PFSK-1 (cell line): ENCODE measurements around the gene LDB3.

Source experiments
- FOXP2 ChIP-seq: optimal IDR thresholded peaks from 2 replicates; pipeline ENCODE3; 2011; ENCODE audit warnings: borderline replicate concordance, control low read depth, inconsistent platforms; ENCODE audit not compliant: insufficient read depth; ENCODE audit errors: extremely low read length, extremely low read depth
- POLR2AphosphoS5 ChIP-seq: IDR thresholded peaks from 2 replicates; pipeline ENCODE4 v1.6.1; 2012; ENCODE audit warnings: low read depth, mild to moderate bottlenecking, control low read depth, low read length, moderate library complexity
- SIN3A ChIP-seq: IDR thresholded peaks from 2 replicates; pipeline ENCODE4 v1.6.1; 2012; ENCODE audit warnings: mild to moderate bottlenecking, low read length, moderate library complexity, borderline replicate concordance; ENCODE audit not compliant: insufficient read depth
- TAF1 ChIP-seq: IDR thresholded peaks from 2 replicates; pipeline ENCODE4 v1.6.1; 2012; ENCODE audit warnings: low read length, control low read depth, borderline replicate concordance; ENCODE audit not compliant: insufficient read depth
- TF ChIP-seq, protein P1 (sequence below), 2 experiments: IDR thresholded peaks; 2 replicates each; pipeline versions ENCODE4 v1.6.1 to v1.8.0; 2011 to 2012; ENCODE audit warnings: low read depth in 2 of 2, low read length in 2 of 2, control low read depth in 1 of 2, inconsistent platforms in 1 of 2, mild to moderate bottlenecking in 1 of 2, moderate library complexity in 1 of 2; ENCODE audit not compliant: insufficient read depth in 1 of 2

The LDB3 gene

GRCh38 chr10:86770412-86770960, 102.2 kb downstream of the LDB3 start:
- TF ChIP-seq FOXP2 (no peak), TAF1 (no peak), POLR2AphosphoS5 (no peak), SIN3A (no peak)
- TF ChIP-seq, protein P1, sequence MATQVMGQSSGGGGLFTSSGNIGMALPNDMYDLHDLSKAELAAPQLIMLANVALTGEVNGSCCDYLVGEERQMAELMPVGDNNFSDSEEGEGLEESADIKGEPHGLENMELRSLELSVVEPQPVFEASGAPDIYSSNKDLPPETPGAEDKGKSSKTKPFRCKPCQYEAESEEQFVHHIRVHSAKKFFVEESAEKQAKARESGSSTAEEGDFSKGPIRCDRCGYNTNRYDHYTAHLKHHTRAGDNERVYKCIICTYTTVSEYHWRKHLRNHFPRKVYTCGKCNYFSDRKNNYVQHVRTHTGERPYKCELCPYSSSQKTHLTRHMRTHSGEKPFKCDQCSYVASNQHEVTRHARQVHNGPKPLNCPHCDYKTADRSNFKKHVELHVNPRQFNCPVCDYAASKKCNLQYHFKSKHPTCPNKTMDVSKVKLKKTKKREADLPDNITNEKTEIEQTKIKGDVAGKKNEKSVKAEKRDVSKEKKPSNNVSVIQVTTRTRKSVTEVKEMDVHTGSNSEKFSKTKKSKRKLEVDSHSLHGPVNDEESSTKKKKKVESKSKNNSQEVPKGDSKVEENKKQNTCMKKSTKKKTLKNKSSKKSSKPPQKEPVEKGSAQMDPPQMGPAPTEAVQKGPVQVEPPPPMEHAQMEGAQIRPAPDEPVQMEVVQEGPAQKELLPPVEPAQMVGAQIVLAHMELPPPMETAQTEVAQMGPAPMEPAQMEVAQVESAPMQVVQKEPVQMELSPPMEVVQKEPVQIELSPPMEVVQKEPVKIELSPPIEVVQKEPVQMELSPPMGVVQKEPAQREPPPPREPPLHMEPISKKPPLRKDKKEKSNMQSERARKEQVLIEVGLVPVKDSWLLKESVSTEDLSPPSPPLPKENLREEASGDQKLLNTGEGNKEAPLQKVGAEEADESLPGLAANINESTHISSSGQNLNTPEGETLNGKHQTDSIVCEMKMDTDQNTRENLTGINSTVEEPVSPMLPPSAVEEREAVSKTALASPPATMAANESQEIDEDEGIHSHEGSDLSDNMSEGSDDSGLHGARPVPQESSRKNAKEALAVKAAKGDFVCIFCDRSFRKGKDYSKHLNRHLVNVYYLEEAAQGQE (IDR thresholded peaks at IDR 0.05; ENCODE audit: insufficient read depth in 1 of 2, low read depth in 2 of 2, low read length in 2 of 2): no peak

- TF ChIP-seq, protein P1 (IDR thresholded peaks at IDR 0.05; ENCODE audit: insufficient read depth in 1 of 2, low read depth in 2 of 2, low read length in 2 of 2): no peak
- TF ChIP-seq FOXP2 (no peak), SIN3A (no peak), POLR2AphosphoS5 (no peak), TAF1 (no peak)
These were observed 105.2 kb downstream of the LDB3 start for GRCh38 chr10:86773498-86773897.

DNA sequence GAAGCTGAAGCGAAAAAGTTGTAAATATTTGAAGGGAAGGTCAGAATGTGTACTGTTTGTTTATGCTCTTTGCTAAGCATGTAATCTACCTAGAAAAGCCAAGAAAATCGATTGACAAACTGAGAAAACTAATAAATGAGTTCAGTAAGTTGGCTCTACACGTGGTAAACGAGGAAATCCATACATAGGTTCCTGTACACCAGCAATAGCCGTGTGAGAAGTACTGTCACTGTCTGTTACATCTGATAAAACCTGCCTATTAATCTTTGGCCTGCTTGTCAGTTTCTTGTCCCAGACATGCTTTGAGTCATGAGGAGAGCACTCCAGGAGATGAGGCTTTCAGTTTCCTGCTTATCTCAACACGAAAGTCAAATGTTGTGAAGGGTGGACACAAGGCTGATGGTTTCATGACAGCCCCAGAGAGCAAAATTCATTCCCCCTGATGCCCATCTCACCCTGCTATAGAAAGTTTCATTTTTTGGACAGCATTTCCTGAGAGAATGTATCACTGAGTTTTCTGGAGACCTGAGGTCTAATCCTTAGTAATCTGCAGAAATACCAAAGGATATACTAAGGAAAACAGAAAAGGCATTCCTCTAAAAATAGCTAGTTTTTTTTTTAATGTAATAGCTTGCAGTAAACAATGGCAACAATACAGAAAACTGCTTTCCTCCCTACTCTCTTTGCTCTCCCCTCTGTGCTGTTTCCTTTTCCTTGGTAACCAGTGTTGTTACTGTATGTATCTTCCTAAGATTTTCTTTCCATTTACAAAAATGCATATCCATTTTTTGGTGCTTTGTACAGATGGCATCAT, 107.0 kb downstream of the LDB3 start:
- TF ChIP-seq, protein P1 (IDR thresholded peaks at IDR 0.05; ENCODE audit: insufficient read depth in 1 of 2, low read depth in 2 of 2, low read length in 2 of 2): no peak
- TF ChIP-seq SIN3A (no peak), TAF1 (no peak), FOXP2 (no peak), POLR2AphosphoS5 (no peak)

- TF ChIP-seq, protein P1 (IDR thresholded peaks at IDR 0.05; ENCODE audit: insufficient read depth in 1 of 2, low read depth in 2 of 2, low read length in 2 of 2): no peak
- TF ChIP-seq TAF1: no peak
- TF ChIP-seq POLR2AphosphoS5: no peak
- no peak for TF ChIP-seq FOXP2
- no peak for TF ChIP-seq SIN3A
These were observed 107.5 kb downstream of the LDB3 start for GRCh38 chr10:86775870-86776180.
